HG03108 (cell line): ENCODE results near the gene SH3GLB2.
A peak's percentile ranks its signal among the peaks of the same experiment; 100 is the strongest.

Experiments used
- ATAC-seq: cut with Tn5 transposase; IDR thresholded peaks from one replicate; pipeline ENCODE4 v1.9.1; 2021; ENCODE audit warnings: moderate library complexity; ENCODE audit not compliant: unreplicated experiment

SH3GLB2 gene

GRCh38 chr9:129028192-129028966, at the start of gene SH3GLB2:
SH3GLB2 (minus strand) TSS chr9:129028331; CDS start chr9:129028154, 177 bp downstream.
- ATAC-seq, result peak; percentile 82

GRCh38 chr9:129077236-129077635, 49.1 kb upstream of the SH3GLB2 start:
- no peak for ATAC-seq

- no peak for ATAC-seq
These were observed 48.5 kb upstream of the SH3GLB2 start for GRCh38 chr9:129076640-129077037.

- no peak for ATAC-seq
These were observed 48.0 kb upstream of the SH3GLB2 start for GRCh38 chr9:129075996-129076639.

- ATAC-seq, result no peak
These were observed 46.0 kb upstream of the SH3GLB2 start for GRCh38 chr9:129074106-129074505.

GRCh38 chr9:129073404-129073803, 45.3 kb upstream of the SH3GLB2 start:
- no peak for ATAC-seq

- ATAC-seq, result no peak
These were observed 44.0 kb upstream of the SH3GLB2 start for GRCh38 chr9:129072171-129072570.

- ATAC-seq, result no peak
These were observed 43.5 kb upstream of the SH3GLB2 start for GRCh38 chr9:129071526-129072126.

GRCh38 chr9:129070696-129071525, 42.8 kb upstream of the SH3GLB2 start:
- no peak for ATAC-seq

- no peak for ATAC-seq
These were observed 41.9 kb upstream of the SH3GLB2 start for GRCh38 chr9:129069862-129070641.

GRCh38 chr9:129068990-129069861, 41.1 kb upstream of the SH3GLB2 start:
- ATAC-seq, result peak; percentile 61

- no peak for ATAC-seq
These were observed 40.0 kb upstream of the SH3GLB2 start for GRCh38 chr9:129068110-129068509.

GRCh38 chr9:129064499-129064908, 36.4 kb upstream of the SH3GLB2 start:
- ATAC-seq, result no peak

GRCh38 chr9:129063061-129063460, 34.9 kb upstream of the SH3GLB2 start:
- no peak for ATAC-seq

GRCh38 chr9:129060991-129061390, 32.9 kb upstream of the SH3GLB2 start:
- ATAC-seq, result no peak

- ATAC-seq, result no peak
These were observed 32.0 kb upstream of the SH3GLB2 start for GRCh38 chr9:129059796-129060785.

- no peak for ATAC-seq
These were observed 31.0 kb upstream of the SH3GLB2 start for GRCh38 chr9:129058965-129059795.
